HEK293 (cell line): ENCODE data around the gene PRDM11.

ENCODE experiments used
- CTCF ChIA-PET: fragments of 350-600 bp; formaldehyde crosslinking; extraction: SDS; loops from one replicate; lab custom pipeline; 2021; ENCODE audit warnings: antibody characterized with exemption; lab: Yijun Ruan, JAX
- POLR2A ChIA-PET: fragments of 300-600 bp; formaldehyde crosslinking; extraction: SDS; loops from one replicate; lab custom pipeline; 2020; ENCODE audit warnings: antibody characterized with exemption, inconsistent platforms; lab: Yijun Ruan, JAX
- H3K27ac ChIP-seq: fragments of 200-500 bp; sonication (Bioruptor generic); 2 replicates; pipeline ENCODE4 v1.5.1; 2014; ENCODE audit warnings: low read depth, low read length, control low read depth, inconsistent platforms; ENCODE audit errors: extremely low read depth
- H3K36me3 ChIP-seq, 2 experiments: fragments of 200-500 bp in 1 of 2; sonication (Bioruptor generic) in 1 of 2; 1 replicate in 1 of 2; 2 replicates in 1 of 2; pipeline ENCODE4 v1.5.1; 2014 to 2017; ENCODE audit warnings: inconsistent platforms in 2 of 2, low read length in 2 of 2; ENCODE audit not compliant: control insufficient read depth in 2 of 2, insufficient read depth in 1 of 2
- H3K4me1 ChIP-seq: fragments of 200-500 bp; sonication (Bioruptor generic); 2 replicates; pipeline ENCODE4 v1.5.1; 2014; ENCODE audit warnings: mild to moderate bottlenecking, low read length, inconsistent platforms; ENCODE audit not compliant: control insufficient read depth, insufficient read depth
- H3K4me3 ChIP-seq: 2 replicates; pipeline ENCODE4 v1.5.1; 2011; ENCODE audit warnings: low read depth, mild to moderate bottlenecking, control low read depth, low read length, moderate library complexity
- H3K9me3 ChIP-seq: fragments of 200-500 bp; sonication (Bioruptor generic); 2 replicates; pipeline ENCODE4 v1.5.1; 2014; ENCODE audit warnings: low read depth, low read length, inconsistent platforms; ENCODE audit not compliant: control insufficient read depth, insufficient read depth
- KLF10 ChIP-seq: fragments of 450-650 bp; IDR thresholded peaks from 2 replicates; pipeline ENCODE4 v1.5.1; 2018; ENCODE audit warnings: missing biosample characterization, mild to moderate bottlenecking, missing genetic modification characterization
- ZBTB1 ChIP-seq: fragments of 450-650 bp; formaldehyde crosslinking; IDR thresholded peaks from 2 replicates; pipeline ENCODE4 v1.5.1; 2016; ENCODE audit warnings: missing biosample characterization, missing genetic modification characterization
- ZNF121 ChIP-seq: fragments of 450-650 bp; formaldehyde crosslinking; IDR thresholded peaks from 2 replicates; pipeline ENCODE4 v1.5.1; 2016; ENCODE audit warnings: missing biosample characterization, missing genetic modification characterization
- ZNF19 ChIP-seq: fragments of 450-650 bp; formaldehyde crosslinking; IDR thresholded peaks from 2 replicates; pipeline ENCODE4; 2016; ENCODE audit warnings: missing biosample characterization, missing genetic modification characterization, low read depth
- ZNF266 ChIP-seq: fragments of 450-650 bp; formaldehyde crosslinking; IDR thresholded peaks from 2 replicates; pipeline ENCODE4 v1.5.1; 2016; ENCODE audit warnings: missing biosample characterization, missing genetic modification characterization, low read depth
- ZNF341 ChIP-seq: fragments of 450-650 bp; formaldehyde crosslinking; IDR thresholded peaks from 2 replicates; pipeline ENCODE4; 2016; ENCODE audit warnings: low read depth, missing biosample characterization, missing genetic modification characterization
- ZNF366 ChIP-seq: fragments of 450-650 bp; formaldehyde crosslinking; conservative IDR thresholded peaks from 2 replicates; pipeline ENCODE4 v1.5.1; 2016; ENCODE audit warnings: missing biosample characterization, missing genetic modification characterization
- ZNF426 ChIP-seq: fragments of 450-650 bp; formaldehyde crosslinking; IDR thresholded peaks from 2 replicates; pipeline ENCODE4 v1.5.1; 2017; ENCODE audit warnings: missing biosample characterization, missing genetic modification characterization, mild to moderate bottlenecking, inconsistent platforms, moderate library complexity
- ZNF513 ChIP-seq: fragments of 450-650 bp; IDR thresholded peaks from 2 replicates; pipeline ENCODE4 v1.5.1; 2018; ENCODE audit warnings: missing biosample characterization, missing genetic modification characterization
- ZNF529 ChIP-seq: fragments of 450-650 bp; formaldehyde crosslinking; IDR thresholded peaks from 2 replicates; pipeline ENCODE4 v1.5.1; 2017; ENCODE audit warnings: missing genetic modification characterization, missing biosample characterization; ENCODE audit not compliant: insufficient replicate concordance
- ZNF610 ChIP-seq: fragments of 450-650 bp; formaldehyde crosslinking; IDR thresholded peaks from 2 replicates; pipeline ENCODE4 v1.5.1; 2016; ENCODE audit warnings: missing biosample characterization, missing genetic modification characterization, borderline replicate concordance
- TF ChIP-seq, protein P1 (sequence below): fragments of 450-650 bp; formaldehyde crosslinking; optimal IDR thresholded peaks from 2 replicates; pipeline ENCODE3; 2016; ENCODE audit warnings: missing biosample characterization, mild to moderate bottlenecking, missing genetic modification characterization
- TF ChIP-seq, protein P2 (sequence below): fragments of 450-650 bp; formaldehyde crosslinking; IDR thresholded peaks from 2 replicates; pipeline ENCODE4 v1.5.1; 2016; ENCODE audit warnings: missing biosample characterization, missing genetic modification characterization
- TF ChIP-seq, protein P3 (sequence below): fragments of 450-650 bp; formaldehyde crosslinking; conservative IDR thresholded peaks from 2 replicates; pipeline ENCODE4 v1.5.1; 2016; ENCODE audit warnings: low read depth, missing biosample characterization, missing genetic modification characterization

PRDM11 gene

DNA sequence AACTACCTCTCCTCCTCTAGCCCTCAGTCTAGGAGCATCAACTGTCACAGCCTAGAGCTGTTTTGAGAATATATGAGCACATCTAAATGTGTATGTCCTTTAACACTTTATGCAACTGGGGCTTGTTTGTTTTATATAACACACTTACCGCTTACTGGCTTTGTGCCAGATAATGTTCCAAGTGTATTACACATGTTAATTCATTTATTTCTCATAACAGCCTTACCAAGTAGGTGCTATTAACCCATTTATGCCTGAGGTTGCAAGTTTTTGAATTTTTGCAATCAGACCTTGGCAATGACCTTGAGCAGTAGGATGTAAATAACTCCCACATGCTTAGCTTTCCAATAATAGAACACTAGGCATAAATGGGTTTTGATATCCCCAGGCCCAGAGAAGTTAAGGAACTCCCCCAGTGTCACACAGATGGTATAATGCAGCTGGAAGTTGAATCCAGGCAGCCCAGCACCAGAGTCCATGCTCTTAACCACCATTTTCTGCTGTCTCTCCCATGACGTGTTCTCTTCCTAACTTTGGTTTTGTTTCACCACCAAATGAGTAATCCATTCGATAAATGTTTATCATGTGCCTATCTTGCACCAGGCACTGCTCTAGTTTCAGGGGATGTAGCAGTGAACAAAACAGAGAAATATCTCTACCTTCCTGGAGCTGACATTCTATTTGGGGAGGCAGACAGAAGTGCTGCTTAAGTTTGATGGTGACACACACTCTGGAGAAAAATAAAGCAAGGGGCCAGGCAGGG, 23.1 kb downstream of the PRDM11 start:
- no peaks in the 10 kb centered on the region for H3K36me3 ChIP-seq
- H3K4me3 ChIP-seq = no peak overlapping the region
- CTCF ChIA-PET = interaction anchor here (0.7 to 1.5 kb wide), 2 partner anchors 10 to 83 kb away, joined by 3 to 4 read pairs; no protein-coding TSS in a partner anchor
- no peak for TF ChIP-seq ZNF19 (tag by site-specific recombination)
- TF ChIP-seq ZNF426 (tag by site-specific recombination) = no peak
- no peak for TF ChIP-seq ZNF121 (tag by site-specific recombination)
- no peak for TF ChIP-seq ZNF529
- no peak for TF ChIP-seq KLF10 (tag by site-specific recombination)
- TF ChIP-seq ZNF513 (tag by site-specific recombination) = no peak
- TF ChIP-seq ZBTB1 = no peak
- no peak for TF ChIP-seq ZNF266 (tag by site-specific recombination)
- TF ChIP-seq, protein P1, sequence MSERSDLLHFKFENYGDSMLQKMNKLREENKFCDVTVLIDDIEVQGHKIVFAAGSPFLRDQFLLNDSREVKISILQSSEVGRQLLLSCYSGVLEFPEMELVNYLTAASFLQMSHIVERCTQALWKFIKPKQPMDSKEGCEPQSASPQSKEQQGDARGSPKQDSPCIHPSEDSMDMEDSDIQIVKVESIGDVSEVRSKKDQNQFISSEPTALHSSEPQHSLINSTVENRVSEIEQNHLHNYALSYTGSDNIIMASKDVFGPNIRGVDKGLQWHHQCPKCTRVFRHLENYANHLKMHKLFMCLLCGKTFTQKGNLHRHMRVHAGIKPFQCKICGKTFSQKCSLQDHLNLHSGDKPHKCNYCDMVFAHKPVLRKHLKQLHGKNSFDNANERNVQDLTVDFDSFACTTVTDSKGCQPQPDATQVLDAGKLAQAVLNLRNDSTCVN (tag by site-specific recombination) = no peak
- TF ChIP-seq ZNF610 (tag by site-specific recombination) = no peak
- no peak for TF ChIP-seq ZNF366 (tag by site-specific recombination)
- TF ChIP-seq, protein P2, sequence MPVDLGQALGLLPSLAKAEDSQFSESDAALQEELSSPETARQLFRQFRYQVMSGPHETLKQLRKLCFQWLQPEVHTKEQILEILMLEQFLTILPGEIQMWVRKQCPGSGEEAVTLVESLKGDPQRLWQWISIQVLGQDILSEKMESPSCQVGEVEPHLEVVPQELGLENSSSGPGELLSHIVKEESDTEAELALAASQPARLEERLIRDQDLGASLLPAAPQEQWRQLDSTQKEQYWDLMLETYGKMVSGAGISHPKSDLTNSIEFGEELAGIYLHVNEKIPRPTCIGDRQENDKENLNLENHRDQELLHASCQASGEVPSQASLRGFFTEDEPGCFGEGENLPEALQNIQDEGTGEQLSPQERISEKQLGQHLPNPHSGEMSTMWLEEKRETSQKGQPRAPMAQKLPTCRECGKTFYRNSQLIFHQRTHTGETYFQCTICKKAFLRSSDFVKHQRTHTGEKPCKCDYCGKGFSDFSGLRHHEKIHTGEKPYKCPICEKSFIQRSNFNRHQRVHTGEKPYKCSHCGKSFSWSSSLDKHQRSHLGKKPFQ (tag by site-specific recombination) = no peak
- no peak overlapping the region for H3K27ac ChIP-seq
- POLR2A ChIA-PET = no interaction called here
- H3K4me1 ChIP-seq = no peaks in the 10 kb centered on the region
- no peaks in the 10 kb centered on the region for H3K9me3 ChIP-seq

GRCh38 chr11:45170484-45170883, 24.0 kb downstream of the PRDM11 start:
- CTCF ChIA-PET = interaction anchor here (0.6 to 1.5 kb wide), 2 partner anchors 9 to 202 kb away, joined by 3 to 4 read pairs; no protein-coding TSS in a partner anchor
- Histone ChIP-seq H3K4me3 (no peak overlapping the region), H3K9me3 (no peaks in the 10 kb centered on the region), H3K27ac (no peak overlapping the region), H3K4me1 (no peaks in the 10 kb centered on the region), H3K36me3 (no peaks in the 10 kb centered on the region)
- POLR2A ChIA-PET = no interaction called here
- TF ChIP-seq, protein P3, sequence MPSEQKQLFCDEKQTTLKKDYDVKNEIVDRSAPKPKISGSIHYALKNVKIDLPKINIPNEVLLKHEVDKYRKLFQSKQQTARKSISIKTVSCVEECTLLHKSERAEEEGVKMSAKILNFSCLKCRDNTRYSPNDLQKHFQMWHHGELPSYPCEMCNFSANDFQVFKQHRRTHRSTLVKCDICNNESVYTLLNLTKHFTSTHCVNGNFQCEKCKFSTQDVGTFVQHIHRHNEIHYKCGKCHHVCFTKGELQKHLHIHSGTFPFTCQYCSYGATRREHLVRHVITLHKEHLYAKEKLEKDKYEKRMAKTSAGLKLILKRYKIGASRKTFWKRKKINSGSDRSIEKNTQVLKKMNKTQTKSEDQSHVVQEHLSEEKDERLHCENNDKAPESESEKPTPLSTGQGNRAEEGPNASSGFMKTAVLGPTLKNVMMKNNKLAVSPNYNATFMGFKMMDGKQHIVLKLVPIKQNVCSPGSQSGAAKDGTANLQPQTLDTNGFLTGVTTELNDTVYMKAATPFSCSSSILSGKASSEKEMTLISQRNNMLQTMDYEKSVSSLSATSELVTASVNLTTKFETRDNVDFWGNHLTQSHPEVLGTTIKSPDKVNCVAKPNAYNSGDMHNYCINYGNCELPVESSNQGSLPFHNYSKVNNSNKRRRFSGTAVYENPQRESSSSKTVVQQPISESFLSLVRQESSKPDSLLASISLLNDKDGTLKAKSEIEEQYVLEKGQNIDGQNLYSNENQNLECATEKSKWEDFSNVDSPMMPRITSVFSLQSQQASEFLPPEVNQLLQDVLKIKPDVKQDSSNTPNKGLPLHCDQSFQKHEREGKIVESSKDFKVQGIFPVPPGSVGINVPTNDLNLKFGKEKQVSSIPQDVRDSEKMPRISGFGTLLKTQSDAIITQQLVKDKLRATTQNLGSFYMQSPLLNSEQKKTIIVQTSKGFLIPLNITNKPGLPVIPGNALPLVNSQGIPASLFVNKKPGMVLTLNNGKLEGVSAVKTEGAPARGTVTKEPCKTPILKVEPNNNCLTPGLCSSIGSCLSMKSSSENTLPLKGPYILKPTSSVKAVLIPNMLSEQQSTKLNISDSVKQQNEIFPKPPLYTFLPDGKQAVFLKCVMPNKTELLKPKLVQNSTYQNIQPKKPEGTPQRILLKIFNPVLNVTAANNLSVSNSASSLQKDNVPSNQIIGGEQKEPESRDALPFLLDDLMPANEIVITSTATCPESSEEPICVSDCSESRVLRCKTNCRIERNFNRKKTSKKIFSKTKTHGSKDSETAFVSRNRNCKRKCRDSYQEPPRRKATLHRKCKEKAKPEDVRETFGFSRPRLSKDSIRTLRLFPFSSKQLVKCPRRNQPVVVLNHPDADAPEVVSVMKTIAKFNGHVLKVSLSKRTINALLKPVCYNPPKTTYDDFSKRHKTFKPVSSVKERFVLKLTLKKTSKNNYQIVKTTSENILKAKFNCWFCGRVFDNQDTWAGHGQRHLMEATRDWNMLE = no peak
- TF ChIP-seq ZNF341 = peak; percentile 49; the same call in 1 of the 2 replicates
